ENCODE data around the gene LGR6.

DNA sequence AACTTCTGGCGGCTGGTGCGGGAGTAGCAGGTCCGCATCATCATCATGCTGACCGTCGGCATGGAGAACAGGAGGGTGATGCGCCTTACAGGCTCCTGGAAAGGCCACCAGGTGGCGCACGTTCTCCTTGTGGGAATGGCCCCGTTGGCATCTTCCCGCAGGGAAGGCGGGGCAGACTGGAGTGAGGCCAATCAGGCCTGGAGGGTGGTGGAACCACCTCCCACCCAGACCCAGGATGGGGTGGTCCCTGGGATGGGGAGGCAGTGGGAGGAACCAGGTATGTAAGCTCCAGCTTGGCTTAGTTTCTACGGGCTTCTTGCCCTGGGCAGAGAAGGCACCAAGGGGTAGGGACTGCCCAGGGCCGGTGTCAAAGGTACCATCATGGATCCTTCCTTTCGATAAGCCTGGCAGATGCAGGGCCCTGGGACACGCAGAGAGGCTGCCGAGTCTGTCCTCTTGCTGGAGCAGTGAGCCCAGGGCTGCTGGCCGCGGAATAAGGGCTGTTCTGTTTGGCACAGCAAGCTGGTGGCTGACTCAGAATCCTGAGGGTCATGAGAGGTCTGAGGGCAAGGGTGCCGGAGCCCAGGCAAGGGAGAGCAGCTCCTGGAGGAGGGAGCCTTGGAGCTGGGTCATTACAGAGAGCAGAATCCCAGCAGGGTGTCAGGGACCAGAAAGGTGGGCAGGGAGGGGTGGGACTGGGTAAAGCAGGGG lies 8.7 kb upstream of the LGR6 start:
- TF ChIP-seq CTCF (IDR thresholded peaks at IDR 0.05; ENCODE audit: low read depth, low read length) (peak; percentile 77), MYC (IDR thresholded peaks at IDR 0.05; ENCODE audit: low read depth, low read length) (peak; percentile 39; the same call in 1 of the 2 replicates), POLR2A (IDR thresholded peaks at IDR 0.05; ENCODE audit: extremely low read depth, insufficient read length) (no peak)

Measured in NB4 (cell line).